Activated CD4-positive, alpha-beta T cell treated with anti-CD3 and anti-CD28 coated beads for 36 hours (primary cell): ENCODE results near the gene CNGB1. TPM values are rescaled to one million over a fixed set of nuclear protein-coding genes. Genes with fewer than 3 reads are reported as not detected.
"Not testable (repeated sequence)": the region's sequence is repeated elsewhere in the genome, so short reads cannot be mapped to it uniquely, and the experiment has no call there.

Experiments
- ATAC-seq: fragments of 200-7000 bp; cut with Tn5 transposase; one replicate; pipeline ENCODE4 v1.10.0; 2021; ENCODE audit warnings: mild to moderate bottlenecking, moderate library complexity
- CTCF ChIA-PET: fragments of 350-600 bp; sonication (Branson Sonifier 250); formaldehyde crosslinking; loops from one replicate; lab custom pipeline; 2021; ENCODE audit warnings: antibody characterized with exemption; lab: Charles Lee
- POLR2A ChIA-PET: fragments of 350-600 bp; sonication (Branson Sonifier 250); formaldehyde crosslinking; loops from one replicate; lab custom pipeline; 2021; ENCODE audit warnings: antibody characterized with exemption, inconsistent platforms; lab: Charles Lee
- DNase-seq: peaks from one replicate; pipeline ENCODE4 v3.0.0-alpha.2; 2020
- H3K27ac Mint-ChIP-seq: one replicate; pipeline ENCODE4 v1.8.0; 2021; ENCODE audit warnings: mixed read lengths
- H3K27me3 Mint-ChIP-seq: one replicate; pipeline ENCODE4 v1.8.0; 2021; ENCODE audit warnings: mixed read lengths
- H3K36me3 Mint-ChIP-seq: one replicate; pipeline ENCODE4 v1.8.0; 2021; ENCODE audit warnings: low read depth, mixed read lengths
- H3K4me1 Mint-ChIP-seq: one replicate; pipeline ENCODE4 v1.8.0; 2021; ENCODE audit warnings: mixed read lengths
- H3K4me3 Mint-ChIP-seq: one replicate; pipeline ENCODE4 v1.8.0; 2021; ENCODE audit warnings: mild to moderate bottlenecking, moderate library complexity, mixed read lengths
- H3K9me3 Mint-ChIP-seq: one replicate; pipeline ENCODE4 v1.8.0; 2021; ENCODE audit warnings: low read depth, mixed read lengths
- intact Hi-C, 2 experiments: fragments of 100-400 bp; cut with DNase I in 1 of 2; cut with micrococcal nuclease in 1 of 2; formaldehyde crosslinking; loops; one replicate each; pipeline versions ENCODE4 v1.14.2 to v1.15.1; 2022 to 2024; cut with DNase I, micrococcal nuclease
- total RNA-seq, 2 experiments: library from RNA; stranded (reverse); gene quantifications; one replicate each; pipeline ENCODE4 v1.2.3, GENCODE V29; 2021

Gene CNGB1
- total RNA-seq, 2 experiments from 2014 or later: not detected

DNA sequence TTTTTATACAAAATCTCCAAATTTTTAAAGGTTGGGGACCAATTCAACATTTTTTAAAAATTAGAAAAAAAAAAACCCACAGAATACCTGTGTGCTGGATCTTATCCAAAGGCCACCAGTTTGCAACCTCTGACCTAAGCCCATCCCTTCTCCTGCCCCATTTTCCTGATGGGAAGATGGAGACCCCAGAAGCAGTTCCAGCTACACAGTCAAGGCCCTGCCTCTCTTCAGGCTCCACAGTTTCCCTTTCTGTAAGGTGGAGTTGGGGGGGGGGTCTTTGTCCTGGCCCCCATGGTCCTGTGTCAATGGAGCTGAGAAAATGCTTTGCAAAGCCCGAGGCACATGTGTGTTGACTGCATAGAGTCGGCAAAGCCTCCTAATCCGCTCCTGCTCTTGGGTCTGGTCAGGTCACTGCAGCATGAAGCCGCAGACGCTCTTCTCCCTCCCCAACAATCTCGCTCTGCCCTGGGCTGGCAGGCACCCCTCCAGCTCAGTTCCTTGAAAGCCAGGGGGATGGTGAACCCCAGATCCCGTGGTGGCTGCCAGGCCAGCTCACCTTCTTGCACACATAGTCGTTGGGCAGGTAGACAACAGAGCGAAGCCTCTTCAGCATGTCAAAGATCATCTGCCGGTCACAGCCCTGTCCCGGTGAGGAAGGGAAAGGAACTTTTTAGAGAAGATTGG is 70.0 kb downstream of the CNGB1 start:
- CTCF ChIA-PET: interaction anchor here (0.6 to 1.6 kb wide), 6 partner anchors 8 to 385 kb away, joined by 3 to 7 read pairs (median 3); no protein-coding TSS in a partner anchor

GRCh38 chr16:57899771-57900661 is 70.9 kb downstream of the CNGB1 start:
- CTCF ChIA-PET: interaction anchor here (0.6 to 2.2 kb wide), 9 partner anchors 9 to 230 kb away, joined by 3 to 12 read pairs (median 4); no protein-coding TSS in a partner anchor
- Mint-ChIP-seq H3K4me1 (peaks cover under 1% of the 10 kb centered on the region), H3K27ac (no peak overlapping the region), H3K9me3 (no peaks in the 10 kb centered on the region), H3K27me3 (peaks cover 8% of the 10 kb centered on the region), H3K4me3 (no peak overlapping the region), H3K36me3 (no peaks in the 10 kb centered on the region)
- POLR2A ChIA-PET: no interaction called here
- DNase-seq (peak; percentile 87), ATAC-seq (peak; percentile 77)
- intact Hi-C loops: loop anchor here (1.0 to 10.0 kb wide), 8 partner anchors 100 to 407 kb away; partner anchors contain the start of genes CFAP20 (in 1 of the 2), USB1 (in 1 of the 2) and ZNF319 (in 1 of the 2)

More for the DNA sequence above, 70.0 kb downstream of the CNGB1 start:
- Mint-ChIP-seq H3K27me3 (peaks cover 8% of the 10 kb centered on the region), H3K36me3 (no peaks in the 10 kb centered on the region), H3K9me3 (no peaks in the 10 kb centered on the region), H3K4me3 (no peak overlapping the region), H3K4me1 (no peaks in the 10 kb centered on the region), H3K27ac (no peak overlapping the region)
- intact Hi-C loops: no loop called here
- ATAC-seq: no peak
- DNase-seq: no peak
- POLR2A ChIA-PET: no interaction called here

DNA sequence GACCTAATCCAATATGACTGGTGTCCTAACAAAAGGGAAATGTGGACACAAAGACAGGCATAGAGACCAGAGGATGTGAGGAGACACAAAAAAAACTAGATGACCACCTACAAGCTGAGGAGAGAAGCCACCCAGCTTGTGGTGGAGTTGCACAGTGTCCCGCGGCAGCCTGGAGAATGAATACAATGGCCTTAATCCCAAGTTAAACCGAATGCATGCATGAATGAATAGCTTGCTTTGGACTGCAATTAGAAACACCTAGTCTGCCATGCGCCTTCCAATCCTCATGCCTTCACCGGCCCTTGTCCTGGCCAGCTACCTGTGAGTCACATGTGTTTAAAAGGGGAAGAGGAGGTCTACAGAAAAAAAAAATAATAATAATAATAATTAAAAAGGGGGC is 72.0 kb downstream of the CNGB1 start:
- ChIA-PET CTCF (interaction anchor here (0.6 to 2.2 kb wide), 10 partner anchors 9 to 398 kb away, joined by 3 to 12 read pairs (median 3); no protein-coding TSS in a partner anchor), POLR2A (interaction anchor here (0.7 kb wide), 1 partner anchor 82 kb away, joined by 3 read pairs; no protein-coding TSS in a partner anchor)
- no peaks in the 10 kb centered on the region for H3K36me3 Mint-ChIP-seq
- DNase-seq: no peak
- H3K9me3 Mint-ChIP-seq: no peaks in the 10 kb centered on the region
- H3K27ac Mint-ChIP-seq: no peak overlapping the region
- no peak for ATAC-seq
- H3K4me1 Mint-ChIP-seq: peaks cover 10% of the 10 kb centered on the region
- peaks cover 9% of the 10 kb centered on the region for H3K27me3 Mint-ChIP-seq
- intact Hi-C loops: loop anchor here (1.0 to 10.0 kb wide), 8 partner anchors 101 to 408 kb away; partner anchors contain the start of genes CFAP20 (in 1 of the 2), USB1 (in 1 of the 2) and ZNF319 (in 1 of the 2)
- H3K4me3 Mint-ChIP-seq: no peak overlapping the region

DNA sequence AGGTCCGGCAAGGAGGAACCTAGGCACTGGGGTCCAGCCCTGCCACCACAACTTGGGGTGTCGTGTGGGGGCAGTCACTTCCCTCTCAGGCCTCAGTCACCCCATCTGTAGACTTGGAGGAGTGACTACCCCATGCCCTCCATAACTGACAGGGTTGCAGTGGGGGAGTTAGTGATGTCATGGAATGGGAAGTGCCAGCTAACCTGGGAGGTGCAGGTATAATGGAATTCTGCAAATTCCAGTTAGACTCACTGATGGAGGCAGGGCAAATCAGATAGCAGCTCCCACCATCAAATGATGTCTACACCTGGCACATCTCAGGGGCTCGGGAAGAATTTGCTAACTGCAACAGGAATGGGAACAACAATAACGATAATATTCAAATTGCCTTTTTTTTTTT is 72.9 kb downstream of the CNGB1 start:
- no peak for ATAC-seq
- Mint-ChIP-seq H3K27me3 (peaks cover 11% of the 10 kb centered on the region), H3K9me3 (no peaks in the 10 kb centered on the region)

GRCh38 chr16:57897053-57897784 is 73.7 kb downstream of the CNGB1 start:
- CTCF ChIA-PET: interaction anchor here (0.5 to 1.0 kb wide), 2 partner anchors 140 to 413 kb away, joined by 3 read pairs; no protein-coding TSS in a partner anchor
- Mint-ChIP-seq H3K27me3 (peaks cover 15% of the 10 kb centered on the region), H3K36me3 (no peaks in the 10 kb centered on the region), H3K4me3 (no peak overlapping the region), H3K9me3 (no peaks in the 10 kb centered on the region), H3K4me1 (peaks cover 11% of the 10 kb centered on the region), H3K27ac (no peak overlapping the region)
- no peak for ATAC-seq
- DNase-seq: no peak
- POLR2A ChIA-PET: no interaction called here
- intact Hi-C loops: loop anchor here (5.0 to 10.0 kb wide), 4 partner anchors 142 to 410 kb away; partner anchors contain the start of gene CFAP20 (in 1 of the 2)

More for the DNA sequence above, 72.9 kb downstream of the CNGB1 start:
- no peak overlapping the region for H3K27ac Mint-ChIP-seq
- intact Hi-C loops: loop anchor here (5.0 to 10.0 kb wide), 4 partner anchors 143 to 409 kb away; partner anchors contain the start of gene CFAP20 (in 1 of the 2)
- H3K4me1 Mint-ChIP-seq: peaks cover 11% of the 10 kb centered on the region
- no peak for DNase-seq
- no peaks in the 10 kb centered on the region for H3K36me3 Mint-ChIP-seq
- H3K4me3 Mint-ChIP-seq: no peak overlapping the region
- CTCF ChIA-PET: interaction anchor here (0.5 to 2.2 kb wide), 8 partner anchors 15 to 412 kb away, joined by 3 to 12 read pairs (median 3); no protein-coding TSS in a partner anchor
- POLR2A ChIA-PET: no interaction called here

GRCh38 chr16:57895081-57895547 is 75.8 kb downstream of the CNGB1 start:
- POLR2A ChIA-PET: interaction anchor here (0.5 kb wide), 1 partner anchor 13 kb away, joined by 3 read pairs; no protein-coding TSS in a partner anchor
- H3K4me3 Mint-ChIP-seq, H3K36me3 Mint-ChIP-seq, H3K9me3 Mint-ChIP-seq, CTCF ChIA-PET, ATAC-seq, H3K27ac Mint-ChIP-seq, DNase-seq: not testable (repeated sequence)
- H3K27me3 Mint-ChIP-seq: peaks cover 15% of the 10 kb centered on the region
- intact Hi-C loops: loop anchor here (5.0 to 10.0 kb wide), 4 partner anchors 140 to 412 kb away; partner anchors contain the start of gene CFAP20 (in 1 of the 2)
- peaks cover 11% of the 10 kb centered on the region for H3K4me1 Mint-ChIP-seq

DNA sequence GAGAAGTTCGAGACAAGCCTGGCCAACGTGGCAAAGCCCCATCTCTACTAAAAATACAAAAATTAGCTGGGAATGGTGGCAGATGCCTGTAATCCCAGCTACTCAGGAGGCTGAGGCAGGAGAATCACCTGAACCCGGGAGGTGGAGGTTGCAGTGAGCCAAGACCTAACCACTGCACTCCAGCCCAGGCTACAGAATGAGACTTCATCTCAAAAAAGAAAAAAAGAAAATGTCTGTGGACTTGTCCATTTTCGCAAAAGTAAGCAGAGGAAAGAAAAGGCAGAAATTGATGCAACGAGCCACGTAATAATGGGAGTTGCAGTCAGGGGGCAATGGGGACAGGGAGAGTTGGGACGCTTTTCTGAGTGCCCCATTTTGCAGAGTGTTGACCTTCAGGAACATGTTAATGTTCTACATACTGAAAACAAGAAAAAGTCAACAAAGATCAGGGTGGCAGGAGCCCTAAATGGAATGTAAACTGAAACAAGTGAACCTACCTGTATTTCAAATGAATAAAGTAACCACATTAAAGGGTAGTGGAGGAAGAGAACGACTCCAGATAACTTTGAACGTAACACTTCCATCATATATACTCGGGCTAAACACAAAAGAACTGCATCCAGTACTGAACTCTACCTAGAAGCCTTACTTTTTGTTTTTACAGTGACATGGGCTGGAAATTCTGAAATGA is 76.4 kb downstream of the CNGB1 start:
- ChIA-PET POLR2A (no interaction called here), CTCF (interaction anchor here (0.8 kb wide), 1 partner anchor 791 kb away, joined by 3 read pairs; no protein-coding TSS in a partner anchor)
- Mint-ChIP-seq H3K27me3 (peaks cover 15% of the 10 kb centered on the region), H3K9me3 (no peaks in the 10 kb centered on the region), H3K4me1 (peaks cover 11% of the 10 kb centered on the region), H3K36me3 (no peaks in the 10 kb centered on the region), H3K4me3 (no peak overlapping the region), H3K27ac (no peak overlapping the region)
- DNase-seq (no peak), ATAC-seq (no peak)
- intact Hi-C loops: loop anchor here (5.0 to 10.0 kb wide), 4 partner anchors 140 to 413 kb away; partner anchors contain the start of gene CFAP20 (in 1 of the 2)

DNA sequence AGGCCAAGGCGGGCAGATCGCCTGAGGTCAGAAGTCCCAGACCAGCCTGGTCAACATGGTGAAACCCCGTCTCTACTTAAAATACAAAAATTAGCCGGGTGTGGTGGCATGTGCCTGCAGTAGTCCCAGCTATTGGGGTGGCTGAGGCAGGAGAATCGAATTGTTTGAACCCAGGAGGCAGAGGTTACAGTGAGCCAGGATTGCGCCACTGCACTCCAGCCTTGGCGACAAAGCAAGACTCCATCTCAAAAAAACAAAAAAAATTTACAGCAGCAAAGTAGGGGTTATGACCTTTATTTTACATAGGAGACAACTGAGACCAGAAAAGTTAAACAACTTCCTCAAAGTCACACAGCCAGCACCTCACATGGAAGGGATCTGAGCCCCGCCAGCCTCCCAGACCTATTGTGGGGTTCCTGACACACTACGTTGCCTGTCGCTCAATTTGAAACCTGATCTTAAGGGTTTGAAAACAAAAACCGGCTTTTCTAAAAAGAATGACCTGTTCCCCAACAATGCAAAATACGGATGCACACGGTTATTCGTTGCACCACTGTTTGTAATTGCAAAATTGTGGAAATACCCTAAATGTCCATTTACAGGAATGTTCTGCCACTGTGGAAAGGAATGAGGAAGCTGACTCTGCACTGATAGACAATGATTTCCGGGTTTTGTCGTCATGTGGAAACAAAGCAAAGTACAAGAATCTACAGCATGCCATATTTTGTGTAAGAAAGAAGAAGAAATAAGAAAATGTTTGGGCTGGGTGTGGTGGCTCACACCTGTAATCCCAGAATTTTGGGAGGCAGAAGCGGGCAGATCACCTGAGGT is 77.2 kb downstream of the CNGB1 start:
- intact Hi-C loops: loop anchor here in 1 of 2 experiments (10.0 kb wide), 2 partner anchors 139 to 411 kb away; no protein-coding TSS in a partner anchor
- CTCF ChIA-PET: interaction anchor here (0.8 kb wide), 2 partner anchors 7 to 790 kb away, joined by 3 read pairs; no protein-coding TSS in a partner anchor
- peaks cover 11% of the 10 kb centered on the region for H3K4me1 Mint-ChIP-seq
- H3K4me3 Mint-ChIP-seq: no peak overlapping the region
- H3K36me3 Mint-ChIP-seq: no peaks in the 10 kb centered on the region
- POLR2A ChIA-PET: no interaction called here
- H3K27me3 Mint-ChIP-seq: peaks cover 16% of the 10 kb centered on the region
- H3K27ac Mint-ChIP-seq: no peak overlapping the region
- DNase-seq (no peak), ATAC-seq (no peak)
- no peaks in the 10 kb centered on the region for H3K9me3 Mint-ChIP-seq

GRCh38 chr16:57893217-57893558 is 77.7 kb downstream of the CNGB1 start:
- Mint-ChIP-seq H3K9me3 (no peaks in the 10 kb centered on the region), H3K27me3 (peaks cover 19% of the 10 kb centered on the region), H3K36me3 (no peaks in the 10 kb centered on the region), H3K27ac (no peak overlapping the region), H3K4me1 (peaks cover 11% of the 10 kb centered on the region), H3K4me3 (no peak overlapping the region)
- ChIA-PET POLR2A (no interaction called here), CTCF (interaction anchor here (0.8 kb wide), 1 partner anchor 8 kb away, joined by 3 read pairs; no protein-coding TSS in a partner anchor)
- DNase-seq: no peak
- intact Hi-C loops: loop anchor here in 1 of 2 experiments (10.0 kb wide), 2 partner anchors 138 to 412 kb away; no protein-coding TSS in a partner anchor
- no peak for ATAC-seq
